ENCODE results near the gene EGF. TPM values are rescaled to one million over a fixed set of nuclear protein-coding genes. Genes with fewer than 3 reads are reported as not detected.
"Not testable (repeated sequence)": the region's sequence is repeated elsewhere in the genome, so short reads cannot be mapped to it uniquely, and the experiment has no call there.

The EGF gene
- total RNA-seq, 1 donor: 0.09 TPM

DNA sequence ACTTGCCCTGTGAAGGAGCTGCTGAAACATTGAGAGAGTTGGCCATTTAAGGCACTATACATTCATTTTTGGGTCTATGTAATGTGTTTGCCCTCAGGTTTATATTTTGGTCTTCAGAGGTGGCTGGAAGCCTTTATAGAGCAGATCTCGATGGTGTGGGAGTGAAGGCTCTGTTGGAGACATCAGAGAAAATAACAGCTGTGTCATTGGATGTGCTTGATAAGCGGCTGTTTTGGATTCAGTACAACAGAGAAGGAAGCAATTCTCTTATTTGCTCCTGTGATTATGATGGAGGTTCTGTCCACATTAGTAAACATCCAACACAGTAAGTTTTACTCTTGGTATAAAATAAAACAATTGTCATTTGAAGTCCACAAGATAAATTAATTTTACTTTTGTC is 31.1 kb downstream of the EGF start:
- no peak overlapping the region for H3K4me3 ChIP-seq (ENCODE audit: low read depth, low read length)
- no peak for DNase-seq (ENCODE audit: low read depth)
- no peak for TF ChIP-seq CTCF (IDR thresholded peaks at IDR 0.05; ENCODE audit: insufficient read depth, low read length)

- no peak overlapping the region for H3K4me3 ChIP-seq (ENCODE audit: low read depth, low read length)
- no peak for TF ChIP-seq CTCF (IDR thresholded peaks at IDR 0.05; ENCODE audit: insufficient read depth, low read length)
- no peak for DNase-seq (ENCODE audit: low read depth)
Observed at GRCh38 chr4:109944591-109944990, 31.9 kb downstream of the EGF start.

DNA sequence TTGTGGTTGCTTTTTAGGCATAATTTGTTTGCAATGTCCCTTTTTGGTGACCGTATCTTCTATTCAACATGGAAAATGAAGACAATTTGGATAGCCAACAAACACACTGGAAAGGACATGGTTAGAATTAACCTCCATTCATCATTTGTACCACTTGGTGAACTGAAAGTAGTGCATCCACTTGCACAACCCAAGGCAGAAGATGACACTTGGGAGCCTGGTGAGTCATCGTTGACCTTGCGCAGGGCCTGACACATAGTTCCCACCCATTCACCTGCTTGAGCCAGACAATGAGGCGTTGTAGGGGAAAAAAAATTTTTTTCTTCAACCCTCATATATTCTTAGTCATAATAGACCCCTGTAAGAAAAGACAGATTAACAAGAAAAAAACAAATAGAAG is 32.4 kb downstream of the EGF start:
- no peak for DNase-seq (ENCODE audit: low read depth)
- no peak for TF ChIP-seq CTCF (IDR thresholded peaks at IDR 0.05; ENCODE audit: insufficient read depth, low read length)
- no peak overlapping the region for H3K4me3 ChIP-seq (ENCODE audit: low read depth, low read length)

DNA sequence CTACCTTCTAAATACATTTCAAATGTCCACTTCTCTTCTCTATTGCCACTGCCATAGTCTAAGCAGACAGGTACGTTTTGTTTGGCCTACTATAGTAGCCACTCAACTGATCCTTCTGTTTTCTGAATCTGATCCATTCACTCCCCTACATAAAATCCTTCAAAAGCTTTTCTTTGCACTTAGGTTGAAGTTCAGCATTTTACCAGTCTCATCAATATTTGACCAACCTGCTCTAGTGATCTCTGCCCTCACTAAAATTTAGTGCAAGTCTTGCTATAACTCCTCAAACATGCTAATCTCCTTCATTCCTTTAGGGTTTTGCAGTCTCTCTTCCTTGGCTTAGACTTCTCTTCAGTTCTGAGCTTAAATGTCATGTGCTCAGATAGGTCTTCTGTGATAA is 33.4 kb downstream of the EGF start:
- DNase-seq (ENCODE audit: low read depth): no peak
- H3K4me3 ChIP-seq (ENCODE audit: low read depth, low read length): no peak overlapping the region
- TF ChIP-seq CTCF (IDR thresholded peaks at IDR 0.05; ENCODE audit: insufficient read depth, low read length): no peak

DNA sequence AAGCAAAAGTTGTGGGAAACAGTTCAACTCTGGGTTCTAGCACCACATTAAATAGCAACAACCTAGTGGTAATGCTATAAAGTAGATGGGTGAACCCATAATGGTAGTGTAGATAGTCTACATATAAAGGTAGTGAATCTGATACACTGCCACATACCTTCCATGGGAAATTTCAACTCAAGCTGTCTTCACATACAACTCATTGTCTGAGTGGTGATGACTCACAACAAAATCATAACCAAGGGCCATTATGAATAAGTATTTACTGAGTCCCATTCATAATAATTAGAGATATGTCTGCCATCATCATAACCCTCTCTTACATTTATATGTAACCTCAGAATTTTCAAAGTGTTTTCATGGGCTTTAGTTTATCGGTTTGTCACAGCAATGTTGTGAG is 34.8 kb downstream of the EGF start:
- TF ChIP-seq CTCF (IDR thresholded peaks at IDR 0.05; ENCODE audit: insufficient read depth, low read length): no peak
- no peak overlapping the region for H3K4me3 ChIP-seq (ENCODE audit: low read depth, low read length)
- no peak for DNase-seq (ENCODE audit: low read depth)

DNA sequence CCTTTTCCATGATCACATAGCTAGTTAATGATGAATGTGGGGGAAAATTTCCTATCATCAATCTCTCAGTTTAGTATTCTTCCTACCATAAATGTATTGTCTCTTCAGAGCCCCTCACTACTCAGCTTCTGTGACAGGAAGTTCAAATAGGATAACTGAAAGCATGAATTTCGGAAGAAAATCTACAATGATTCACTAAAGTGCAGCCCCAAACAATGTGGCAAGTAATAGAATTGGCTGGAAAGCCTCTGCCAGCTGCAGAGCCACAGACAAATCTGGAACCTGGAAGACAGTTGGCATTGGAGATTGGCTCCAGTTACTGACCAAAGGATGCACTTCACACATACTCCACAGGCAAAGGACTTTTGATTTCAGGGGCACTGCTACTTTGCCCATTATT is 35.2 kb downstream of the EGF start:
- no peak for TF ChIP-seq CTCF (IDR thresholded peaks at IDR 0.05; ENCODE audit: insufficient read depth, low read length)
- H3K4me3 ChIP-seq (ENCODE audit: low read depth, low read length): no peak overlapping the region
- DNase-seq (ENCODE audit: low read depth): no peak

GRCh38 chr4:109949099-109949718 is 36.5 kb downstream of the EGF start:
- not testable (repeated sequence) for H3K4me3 ChIP-seq (ENCODE audit: low read depth, low read length); DNase-seq (ENCODE audit: low read depth)
